Fibroblast of lung (primary cell): Measurements from ENCODE around the gene CMTM4. TPM values are rescaled to one million over a fixed set of nuclear protein-coding genes. Genes with fewer than 3 reads are reported as not detected.

Source experiments
- DNase-seq, 2 donors: peaks; one replicate each; pipeline versions ENCODE4 v3.0.0 to v3.0.0-alpha.2; 2010; ENCODE audit warnings: low read depth in 2 of 2
- H2AFZ ChIP-seq: 2 replicates; pipeline ENCODE4 v1.5.1; 2012; ENCODE audit warnings: low read length, control low read depth, inconsistent platforms
- H3K27ac ChIP-seq: 2 replicates; pipeline ENCODE4 v1.5.1; 2011; ENCODE audit warnings: low read length, control low read depth; ENCODE audit not compliant: insufficient read depth
- H3K27me3 ChIP-seq: 2 replicates; pipeline ENCODE4 v1.5.1; 2011; ENCODE audit warnings: mild to moderate bottlenecking, low read length; ENCODE audit not compliant: control insufficient read depth, insufficient read depth
- H3K36me3 ChIP-seq: 2 replicates; pipeline ENCODE4 v1.5.1; 2011; ENCODE audit warnings: low read length; ENCODE audit not compliant: control insufficient read depth, insufficient read depth
- H3K4me1 ChIP-seq: 2 replicates; pipeline ENCODE4 v1.5.1; 2011; ENCODE audit warnings: low read length; ENCODE audit not compliant: control insufficient read depth, insufficient read depth; ENCODE audit errors: extremely low read depth
- H3K4me2 ChIP-seq: 2 replicates; pipeline ENCODE4 v1.5.1; 2011; ENCODE audit warnings: low read length, control low read depth; ENCODE audit not compliant: insufficient read depth; ENCODE audit errors: extremely low read depth
- H3K4me3 ChIP-seq, 4 experiments: fragments of 200-600 bp in 1 of 4; sonication (generic) in 1 of 4; replicated peaks in 1 of 4; 2 replicates each; pipeline ENCODE4 v1.5.1; 2011 to 2016; ENCODE audit warnings: low read length in 4 of 4, low read depth in 3 of 4, mild to moderate bottlenecking in 3 of 4, control low read depth in 2 of 4, inconsistent platforms in 1 of 4, mixed read lengths in 1 of 4; ENCODE audit not compliant: insufficient read depth in 1 of 4; ENCODE audit errors: control extremely low read depth in 1 of 4
- H3K79me2 ChIP-seq: 2 replicates; pipeline ENCODE4 v1.5.1; 2012; ENCODE audit warnings: mild to moderate bottlenecking, low read length, inconsistent platforms; ENCODE audit not compliant: control insufficient read depth, insufficient read depth
- H3K9ac ChIP-seq: 2 replicates; pipeline ENCODE4 v1.5.1; 2011; ENCODE audit warnings: mild to moderate bottlenecking, low read length, control low read depth; ENCODE audit not compliant: insufficient read depth
- H3K9me3 ChIP-seq: 2 replicates; pipeline ENCODE4 v1.5.1; 2012; ENCODE audit warnings: low read depth, low read length; ENCODE audit not compliant: control insufficient read depth, insufficient read depth
- H4K20me1 ChIP-seq: 2 replicates; pipeline ENCODE4 v1.5.1; 2011; ENCODE audit warnings: low read length; ENCODE audit not compliant: control insufficient read depth, insufficient read depth; ENCODE audit errors: extremely low read depth
- EZH2 ChIP-seq: IDR thresholded peaks from 2 replicates; pipeline ENCODE4 v1.5.1; 2012; ENCODE audit warnings: low read length, control low read depth, mild to moderate bottlenecking; ENCODE audit errors: missing control alignments
- polyA plus RNA-seq, 2 donors: library from polyadenylated mRNA; depleted of rRNA in 1 of 2; stranded (reverse) in 1 of 2; unstranded in 1 of 2; fragments of >200 nt; gene quantifications; 2 replicates each; pipeline ENCODE4 v1.2.1, GENCODE V29; 2011 to 2012; ENCODE audit warnings: missing spikeins in 1 of 2
- total RNA-seq: library from RNA; depleted of rRNA; stranded (reverse); fragments of >200 nt; gene quantifications from 2 replicates; pipeline ENCODE4 v1.2.1, GENCODE V29; 2014
- TF ChIP-seq, protein P1 (sequence below), 2 donors: IDR thresholded peaks in 1 of 2; conservative IDR thresholded peaks in 1 of 2; 1 replicate in 1 of 2; 2 replicates in 1 of 2; pipeline ENCODE4 v1.5.1; 2011 to 2012; ENCODE audit warnings: low read length in 2 of 2, control low read depth in 1 of 2, inconsistent platforms in 1 of 2, low read depth in 1 of 2, mild to moderate bottlenecking in 1 of 2

The CMTM4 gene
- total and polyA plus RNA-seq, 2 donors (not counting 1 experiment from before 2014, with no cell fraction given), result 10.2 to 12.8 TPM

DNA sequence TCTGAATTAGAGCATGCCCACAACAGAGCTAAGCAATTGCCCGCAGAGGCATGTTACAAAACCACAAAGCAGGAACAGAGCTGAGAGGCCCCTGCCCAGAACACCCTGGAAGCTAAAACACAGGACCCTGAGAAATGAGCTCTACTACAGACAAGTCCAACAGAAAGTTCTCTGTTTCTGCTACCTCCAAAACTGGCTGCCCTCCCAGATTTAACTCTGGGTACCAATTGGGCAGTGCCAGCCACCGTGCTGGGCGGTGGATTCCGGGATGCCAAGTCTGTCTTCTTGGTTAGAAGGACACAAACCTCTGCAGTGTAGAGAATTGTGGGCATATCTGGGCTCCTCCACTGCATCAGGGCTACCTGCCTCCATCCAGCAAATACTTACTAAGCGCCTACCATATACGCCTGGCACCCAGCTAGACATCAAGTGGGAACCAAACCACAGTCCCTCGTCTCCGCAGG, 1.0 kb downstream of the CMTM4 start:
- Histone ChIP-seq H3K9me3 (no peaks in the 10 kb centered on the region), H3K27ac (no peak overlapping the region), H3K9ac (peak overlapping the region; percentile 59), H2AFZ (peak overlapping the region; percentile 31), H3K36me3 (no peaks in the 10 kb centered on the region), H3K4me2 (peak overlapping the region; percentile 93), H3K4me3 (peak overlapping the region; percentile 49 to 66 (median 58)), H3K27me3 (no peaks in the 10 kb centered on the region), H4K20me1 (no peaks in the 10 kb centered on the region), H3K4me1 (no peaks in the 10 kb centered on the region), H3K79me2 (no peaks in the 10 kb centered on the region)
- no peak for TF ChIP-seq EZH2
- TF ChIP-seq, protein P1, sequence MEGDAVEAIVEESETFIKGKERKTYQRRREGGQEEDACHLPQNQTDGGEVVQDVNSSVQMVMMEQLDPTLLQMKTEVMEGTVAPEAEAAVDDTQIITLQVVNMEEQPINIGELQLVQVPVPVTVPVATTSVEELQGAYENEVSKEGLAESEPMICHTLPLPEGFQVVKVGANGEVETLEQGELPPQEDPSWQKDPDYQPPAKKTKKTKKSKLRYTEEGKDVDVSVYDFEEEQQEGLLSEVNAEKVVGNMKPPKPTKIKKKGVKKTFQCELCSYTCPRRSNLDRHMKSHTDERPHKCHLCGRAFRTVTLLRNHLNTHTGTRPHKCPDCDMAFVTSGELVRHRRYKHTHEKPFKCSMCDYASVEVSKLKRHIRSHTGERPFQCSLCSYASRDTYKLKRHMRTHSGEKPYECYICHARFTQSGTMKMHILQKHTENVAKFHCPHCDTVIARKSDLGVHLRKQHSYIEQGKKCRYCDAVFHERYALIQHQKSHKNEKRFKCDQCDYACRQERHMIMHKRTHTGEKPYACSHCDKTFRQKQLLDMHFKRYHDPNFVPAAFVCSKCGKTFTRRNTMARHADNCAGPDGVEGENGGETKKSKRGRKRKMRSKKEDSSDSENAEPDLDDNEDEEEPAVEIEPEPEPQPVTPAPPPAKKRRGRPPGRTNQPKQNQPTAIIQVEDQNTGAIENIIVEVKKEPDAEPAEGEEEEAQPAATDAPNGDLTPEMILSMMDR (conservative IDR thresholded peaks at IDR 0.05 in 1 of 2, IDR thresholded peaks at IDR 0.05 in 1 of 2; ENCODE audit: low read depth in 1 of 2, low read length in 2 of 2), result no peak
- no peak for DNase-seq

DNA sequence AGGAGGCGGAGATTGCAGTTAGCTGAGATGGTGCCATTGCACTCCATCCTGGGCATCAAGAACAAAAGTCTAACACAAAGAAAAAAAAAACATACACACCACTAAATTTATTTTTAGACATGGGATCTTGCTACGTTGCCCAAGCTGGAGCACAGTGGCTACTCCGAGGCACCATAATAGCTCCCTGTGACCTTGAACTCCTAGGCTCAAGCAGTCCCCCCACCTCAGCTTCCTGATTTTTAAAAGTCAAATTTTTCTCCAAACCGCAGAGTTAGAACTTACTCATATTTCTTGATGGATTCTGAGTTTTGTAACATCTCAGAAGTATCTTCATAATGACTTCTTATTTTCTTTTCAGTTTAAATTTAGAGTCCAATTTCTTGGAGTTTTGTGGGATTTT, 3.4 kb downstream of the CMTM4 start:
- H3K9me3 ChIP-seq, result no peaks in the 10 kb centered on the region
- no peak for DNase-seq
- H2AFZ ChIP-seq, result no peak overlapping the region
- no peaks in the 10 kb centered on the region for H3K79me2 ChIP-seq
- H3K36me3 ChIP-seq, result no peaks in the 10 kb centered on the region
- H4K20me1 ChIP-seq, result no peaks in the 10 kb centered on the region
- H3K4me3 ChIP-seq, result no peak overlapping the region
- H3K9ac ChIP-seq, result no peak overlapping the region
- no peaks in the 10 kb centered on the region for H3K27me3 ChIP-seq
- no peaks in the 10 kb centered on the region for H3K4me1 ChIP-seq
- no peak overlapping the region for H3K4me2 ChIP-seq
- H3K27ac ChIP-seq, result no peak overlapping the region
- no peak for TF ChIP-seq EZH2
- TF ChIP-seq, protein P1 (conservative IDR thresholded peaks at IDR 0.05 in 1 of 2, IDR thresholded peaks at IDR 0.05 in 1 of 2; ENCODE audit: low read depth in 1 of 2, low read length in 2 of 2), result no peak

DNA sequence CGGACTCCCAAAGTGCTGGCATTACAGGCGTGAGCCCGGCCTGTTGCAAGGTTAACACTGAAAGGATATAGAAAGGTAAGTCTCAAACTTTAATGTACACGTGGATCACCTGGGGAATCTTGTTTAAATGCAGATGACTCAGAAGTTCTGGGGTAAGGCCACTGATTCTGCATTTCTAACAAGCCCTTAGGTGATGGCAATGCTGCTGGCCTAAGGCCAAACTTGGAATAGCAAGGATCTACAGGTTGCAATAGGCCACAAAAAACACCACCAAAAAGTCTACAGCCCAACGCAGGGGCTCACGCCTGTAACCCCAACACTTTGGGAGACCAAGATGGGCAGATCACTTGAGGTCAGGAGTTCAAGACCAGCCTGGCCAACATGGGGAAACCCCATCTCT, 4.2 kb downstream of the CMTM4 start:
- H3K27ac ChIP-seq, result no peak overlapping the region
- no peak overlapping the region for H3K4me3 ChIP-seq

More for the DNA sequence above, 4.2 kb downstream of the CMTM4 start:
- H2AFZ ChIP-seq, result no peak overlapping the region
- H4K20me1 ChIP-seq, result no peaks in the 10 kb centered on the region
- no peaks in the 10 kb centered on the region for H3K27me3 ChIP-seq
- H3K4me1 ChIP-seq, result no peaks in the 10 kb centered on the region
- no peak for DNase-seq
- H3K79me2 ChIP-seq, result no peaks in the 10 kb centered on the region
- TF ChIP-seq, protein P1 (conservative IDR thresholded peaks at IDR 0.05 in 1 of 2, IDR thresholded peaks at IDR 0.05 in 1 of 2; ENCODE audit: low read depth in 1 of 2, low read length in 2 of 2), result no peak
- TF ChIP-seq EZH2, result no peak
- H3K36me3 ChIP-seq, result no peaks in the 10 kb centered on the region
- H3K9ac ChIP-seq, result no peak overlapping the region
- H3K4me2 ChIP-seq, result no peak overlapping the region
- no peaks in the 10 kb centered on the region for H3K9me3 ChIP-seq
